Measurements from ENCODE around the gene GDPD5. TPM values are rescaled to one million over a fixed set of nuclear protein-coding genes. Genes with fewer than 3 reads are reported as not detected.

Gene GDPD5
- total and polyA plus RNA-seq, 2 donors (not counting 1 experiment from before 2014, with no cell fraction given): 59.1 to 102 TPM

DNA sequence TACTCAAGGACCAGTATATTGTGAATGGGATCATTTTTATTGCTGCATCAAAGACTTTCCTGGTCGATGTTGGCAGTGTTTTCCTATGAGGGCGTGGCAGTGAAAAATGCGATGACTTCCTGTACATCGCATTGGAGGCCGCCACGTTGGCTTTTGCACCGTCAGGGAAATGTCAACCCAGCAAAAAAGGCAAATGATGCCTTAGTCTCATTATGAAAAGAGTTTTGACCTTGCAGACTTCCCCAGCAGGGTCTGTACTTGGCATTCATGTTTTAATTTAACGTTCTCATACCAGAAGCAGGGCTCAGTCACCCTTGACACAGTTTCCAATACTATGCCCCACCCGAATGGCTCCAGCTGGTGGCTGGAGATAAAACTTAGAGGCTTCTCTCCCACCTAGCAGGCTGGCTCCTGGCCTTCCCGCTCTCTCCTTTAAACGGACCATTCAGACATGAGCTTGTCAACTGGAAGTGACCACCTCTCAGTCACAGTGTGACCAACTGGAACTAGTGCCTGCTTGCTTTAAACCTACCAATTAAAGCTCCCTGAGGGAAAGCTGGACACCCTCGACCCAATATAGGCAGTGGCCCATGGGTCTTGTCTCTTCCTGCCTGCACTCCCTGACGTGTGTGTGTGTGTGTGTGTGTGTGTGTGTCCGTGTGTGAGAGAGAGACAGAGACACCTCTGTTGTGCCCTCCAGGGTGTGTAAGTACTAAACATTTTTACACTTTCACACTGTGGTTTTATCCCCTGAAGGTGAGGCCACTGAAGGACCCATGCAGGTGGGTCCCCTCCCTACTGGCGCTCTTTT is 8.7 kb upstream of the GDPD5 start:
- H3K4me1 ChIP-seq (ENCODE audit: control insufficient read depth in 2 of 2, insufficient read depth in 2 of 2, low read length in 2 of 2): peaks cover 17 to 37% of the 10 kb centered on the region in 2 donors
- H3K27ac Mint-ChIP-seq: no peak overlapping the region
- no peak overlapping the region for H2AFZ ChIP-seq (ENCODE audit: insufficient read depth, low read depth, low read length, poor library complexity, severe bottlenecking)
- no peaks in the 10 kb centered on the region for H3K36me3 ChIP-seq (replicated peaks in 1 of 2; ENCODE audit: control extremely low read depth in 1 of 2, control insufficient read depth in 1 of 2, extremely low read depth in 1 of 2, insufficient read depth in 2 of 2, low read length in 1 of 2)
- no peak overlapping the region for H3K4me3 Mint-ChIP-seq
- ChIA-PET POLR2A (interaction anchor here (0.9 kb wide), 1 partner anchor 127 kb away, joined by 3 read pairs; no protein-coding TSS in a partner anchor), CTCF (interaction anchor here (0.9 to 9.0 kb wide), 12 partner anchors 8 to 148 kb away, joined by 3 to 284 read pairs (median 6); no protein-coding TSS in a partner anchor)
- ATAC-seq (ENCODE audit: low read depth): no peak
- peaks cover 0 to 5% (median 2%) of the 10 kb centered on the region in 4 experiments for H3K27me3 ChIP-seq (replicated peaks in 1 of 4; ENCODE audit: control extremely low read depth in 1 of 4, control insufficient read depth in 3 of 4, insufficient read depth in 4 of 4, low read length in 3 of 4)
- intact Hi-C loops (cut with micrococcal nuclease): no loop called here
- H3K27ac ChIP-seq (ENCODE audit: low read length in 2 of 2): no peak overlapping the region
- peaks cover 39% of the 10 kb centered on the region for H3K4me1 Mint-ChIP-seq
- TF ChIP-seq, protein P1, sequence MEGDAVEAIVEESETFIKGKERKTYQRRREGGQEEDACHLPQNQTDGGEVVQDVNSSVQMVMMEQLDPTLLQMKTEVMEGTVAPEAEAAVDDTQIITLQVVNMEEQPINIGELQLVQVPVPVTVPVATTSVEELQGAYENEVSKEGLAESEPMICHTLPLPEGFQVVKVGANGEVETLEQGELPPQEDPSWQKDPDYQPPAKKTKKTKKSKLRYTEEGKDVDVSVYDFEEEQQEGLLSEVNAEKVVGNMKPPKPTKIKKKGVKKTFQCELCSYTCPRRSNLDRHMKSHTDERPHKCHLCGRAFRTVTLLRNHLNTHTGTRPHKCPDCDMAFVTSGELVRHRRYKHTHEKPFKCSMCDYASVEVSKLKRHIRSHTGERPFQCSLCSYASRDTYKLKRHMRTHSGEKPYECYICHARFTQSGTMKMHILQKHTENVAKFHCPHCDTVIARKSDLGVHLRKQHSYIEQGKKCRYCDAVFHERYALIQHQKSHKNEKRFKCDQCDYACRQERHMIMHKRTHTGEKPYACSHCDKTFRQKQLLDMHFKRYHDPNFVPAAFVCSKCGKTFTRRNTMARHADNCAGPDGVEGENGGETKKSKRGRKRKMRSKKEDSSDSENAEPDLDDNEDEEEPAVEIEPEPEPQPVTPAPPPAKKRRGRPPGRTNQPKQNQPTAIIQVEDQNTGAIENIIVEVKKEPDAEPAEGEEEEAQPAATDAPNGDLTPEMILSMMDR (IDR thresholded peaks at IDR 0.05): no peak
- no peak for TF ChIP-seq EZH2 (IDR thresholded peaks at IDR 0.05; ENCODE audit: borderline replicate concordance, insufficient read depth, low read depth, low read length, poor library complexity, severe bottlenecking)
- H3K9ac ChIP-seq (ENCODE audit: low read length): no peak overlapping the region
- 29% methylated on average over 10 of the region's 15 CpGs for WGBS (ENCODE audit: insufficient coverage)
- H3K9me3 ChIP-seq (ENCODE audit: control extremely low read depth in 1 of 3, control insufficient read depth in 2 of 3, insufficient read depth in 1 of 3, low read length in 2 of 3): peaks cover 0 to 2% (median 0%) of the 10 kb centered on the region in 3 donors
- no peak overlapping the region for H3K4me3 ChIP-seq (ENCODE audit: control extremely low read depth in 1 of 5, extremely low read depth in 1 of 5, insufficient read depth in 1 of 5, low read depth in 2 of 5, low read length in 4 of 5)
- no peak for DNase-seq
- no peaks in the 10 kb centered on the region for H3K9me3 Mint-ChIP-seq (ENCODE audit: insufficient read depth)
- H3K4me2 ChIP-seq (replicated peaks; ENCODE audit: low read depth, low read length, poor library complexity, severe bottlenecking): no peak overlapping the region
- peaks cover 26% of the 10 kb centered on the region for H3K27me3 Mint-ChIP-seq
- H3K79me2 ChIP-seq (ENCODE audit: control insufficient read depth, insufficient read depth, low read length): no peaks in the 10 kb centered on the region
- H4K20me1 ChIP-seq (ENCODE audit: control insufficient read depth, insufficient read depth, low read length, poor library complexity, severe bottlenecking): no peaks in the 10 kb centered on the region

GRCh38 chr11:75533896-75534258 is 8.1 kb upstream of the GDPD5 start:
- intact Hi-C loops (cut with micrococcal nuclease): no loop called here
- Histone ChIP-seq H3K4me3 (ENCODE audit: control extremely low read depth in 1 of 5, extremely low read depth in 1 of 5, insufficient read depth in 1 of 5, low read depth in 2 of 5, low read length in 4 of 5) (no peak overlapping the region), H3K9ac (ENCODE audit: low read length) (no peak overlapping the region), H3K27me3 (replicated peaks in 1 of 4; ENCODE audit: control extremely low read depth in 1 of 4, control insufficient read depth in 3 of 4, insufficient read depth in 4 of 4, low read length in 3 of 4) (peaks cover 0 to 5% (median 3%) of the 10 kb centered on the region in 4 experiments), H3K27ac (ENCODE audit: low read length in 2 of 2) (no peak overlapping the region), H3K36me3 (replicated peaks in 1 of 2; ENCODE audit: control extremely low read depth in 1 of 2, control insufficient read depth in 1 of 2, extremely low read depth in 1 of 2, insufficient read depth in 2 of 2, low read length in 1 of 2) (no peaks in the 10 kb centered on the region), H4K20me1 (ENCODE audit: control insufficient read depth, insufficient read depth, low read length, poor library complexity, severe bottlenecking) (no peaks in the 10 kb centered on the region), H3K4me1 (ENCODE audit: control insufficient read depth in 2 of 2, insufficient read depth in 2 of 2, low read length in 2 of 2) (peaks cover 17 to 37% of the 10 kb centered on the region in 2 donors), H3K79me2 (ENCODE audit: control insufficient read depth, insufficient read depth, low read length) (no peaks in the 10 kb centered on the region), H3K9me3 (ENCODE audit: control extremely low read depth in 1 of 3, control insufficient read depth in 2 of 3, insufficient read depth in 1 of 3, low read length in 2 of 3) (peaks cover 0 to 2% (median 0%) of the 10 kb centered on the region in 3 donors), H3K4me2 (replicated peaks; ENCODE audit: low read depth, low read length, poor library complexity, severe bottlenecking) (no peak overlapping the region), H2AFZ (ENCODE audit: insufficient read depth, low read depth, low read length, poor library complexity, severe bottlenecking) (no peak overlapping the region)
- Mint-ChIP-seq H3K9me3 (ENCODE audit: insufficient read depth) (no peaks in the 10 kb centered on the region), H3K27ac (no peak overlapping the region), H3K4me1 (peaks cover 39% of the 10 kb centered on the region), H3K27me3 (peaks cover 21% of the 10 kb centered on the region), H3K4me3 (no peak overlapping the region)
- WGBS (ENCODE audit: insufficient coverage): no CpG with 5 or more reads among the region's 1 CpG
- DNase-seq (no peak), ATAC-seq (ENCODE audit: low read depth) (no peak)
- no peak for TF ChIP-seq EZH2 (IDR thresholded peaks at IDR 0.05; ENCODE audit: borderline replicate concordance, insufficient read depth, low read depth, low read length, poor library complexity, severe bottlenecking)
- TF ChIP-seq, protein P1 (IDR thresholded peaks at IDR 0.05): no peak
- POLR2A ChIA-PET: interaction anchor here (0.9 kb wide), 1 partner anchor 126 kb away, joined by 3 read pairs; no protein-coding TSS in a partner anchor
- CTCF ChIA-PET: interaction anchor here (0.9 to 9.0 kb wide), 15 partner anchors 9 to 254 kb away, joined by 3 to 284 read pairs (median 7); no protein-coding TSS in a partner anchor
